Memory B cell (primary cell): ENCODE measurements around the gene DNAJC16.
A peak's percentile ranks its signal among the peaks of the same experiment; 100 is the strongest.
"Not testable (repeated sequence)": the region's sequence is repeated elsewhere in the genome, so short reads cannot be mapped to it uniquely, and the experiment has no call there.

Source experiments
- ATAC-seq: fragments of 150-1000 bp; cut with Tn5 transposase; 2 replicates; pipeline ENCODE4 v1.10.0; 2021; ENCODE audit warnings: low read depth, mild to moderate bottlenecking, moderate library complexity
- DNase-seq, 2 donors: peaks; one replicate each; pipeline ENCODE4 v3.0.0; 2022; ENCODE audit warnings: low spot score in 2 of 2
- H3K27ac Mint-ChIP-seq: one replicate; pipeline ENCODE4 v1.8.0; 2022; ENCODE audit warnings: mild to moderate bottlenecking, moderate library complexity, mixed read lengths
- H3K27me3 Mint-ChIP-seq: one replicate; pipeline ENCODE4 v1.8.0; 2022; ENCODE audit warnings: mixed read lengths
- H3K36me3 Mint-ChIP-seq: one replicate; pipeline ENCODE4 v1.8.0; 2022; ENCODE audit warnings: mild to moderate bottlenecking, mixed read lengths
- H3K4me1 Mint-ChIP-seq: one replicate; pipeline ENCODE4 v1.8.0; 2022; ENCODE audit warnings: mixed read lengths
- H3K4me3 Mint-ChIP-seq: one replicate; pipeline ENCODE4 v1.8.0; 2022; ENCODE audit warnings: mild to moderate bottlenecking, moderate library complexity, mixed read lengths
- H3K9me3 Mint-ChIP-seq: one replicate; pipeline ENCODE4 v1.8.0; 2022; ENCODE audit warnings: mixed read lengths

Gene DNAJC16

DNA sequence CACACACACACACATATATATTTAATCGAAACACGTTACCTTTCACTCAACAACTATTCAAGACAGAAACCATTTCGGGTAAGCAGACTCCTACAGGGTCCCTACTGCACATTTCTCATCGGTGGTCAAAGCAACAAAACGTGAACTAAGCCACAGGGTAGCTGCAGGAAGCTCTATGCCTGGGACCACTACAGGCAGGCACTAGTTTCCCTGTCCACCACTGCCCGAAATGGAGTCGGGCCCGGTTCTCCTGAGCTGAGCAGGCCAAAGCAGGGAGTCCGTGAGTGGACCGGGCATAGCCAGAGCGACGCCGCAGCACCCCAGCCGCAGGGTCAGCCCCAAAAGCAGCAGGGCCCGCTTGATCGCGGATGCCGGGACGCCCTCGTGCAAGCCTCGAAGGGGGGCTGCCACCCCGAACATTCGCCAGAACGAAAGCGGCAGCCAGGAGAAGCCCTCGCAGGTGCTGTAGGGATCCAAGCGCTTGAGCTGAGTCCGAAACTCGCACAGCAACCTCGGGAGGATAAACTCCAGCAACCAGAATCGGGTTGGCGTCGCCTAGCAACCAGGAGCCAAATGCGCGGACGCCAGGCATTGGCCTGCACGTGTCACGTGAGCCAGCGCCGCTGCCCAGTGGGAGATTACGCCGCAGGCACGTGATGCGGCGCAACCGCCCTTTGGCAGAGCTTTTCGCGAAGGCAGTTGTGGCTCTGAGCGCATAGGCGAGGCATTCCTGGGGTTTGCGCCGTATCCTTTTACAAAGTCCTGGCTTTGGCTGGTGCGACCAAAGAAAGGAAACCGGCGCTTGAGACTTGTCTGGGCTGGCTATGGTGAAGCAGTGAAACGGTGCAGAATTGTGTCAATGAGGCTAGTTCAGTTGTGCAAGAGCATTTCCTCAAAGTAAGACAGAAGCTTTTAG is 76.7 kb downstream of the DNAJC16 start:
- Mint-ChIP-seq H3K27ac (peak overlapping the region; percentile 86), H3K4me3 (peak overlapping the region; percentile 86), H3K36me3 (no peaks in the 10 kb centered on the region), H3K9me3 (no peaks in the 10 kb centered on the region), H3K4me1 (peaks cover 5% of the 10 kb centered on the region), H3K27me3 (no peaks in the 10 kb centered on the region)
- ATAC-seq, result peak; percentile 98
- DNase-seq, result peak; percentile 82 to 88

DNA sequence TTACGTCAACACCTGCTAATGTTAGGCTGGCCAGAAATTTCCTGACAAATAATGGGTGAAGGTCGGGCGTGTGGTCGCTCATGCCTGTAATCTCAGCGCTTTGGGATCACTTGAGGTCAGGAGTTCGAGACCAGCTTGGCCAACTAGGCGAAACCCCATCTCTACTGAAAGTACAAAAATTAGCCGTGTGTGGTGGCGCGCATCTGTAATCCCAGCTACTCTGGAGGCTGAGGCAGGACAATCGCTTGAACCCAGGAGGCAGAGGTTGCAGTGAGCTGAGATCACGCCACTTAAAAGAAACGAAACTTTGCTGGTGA is 77.3 kb downstream of the DNAJC16 start:
- H3K27me3 Mint-ChIP-seq, ATAC-seq, H3K36me3 Mint-ChIP-seq, DNase-seq, H3K4me1 Mint-ChIP-seq, H3K9me3 Mint-ChIP-seq: not testable (repeated sequence)
- Mint-ChIP-seq H3K27ac (peak overlapping the region; percentile 86), H3K4me3 (peak overlapping the region; percentile 86)

DNA sequence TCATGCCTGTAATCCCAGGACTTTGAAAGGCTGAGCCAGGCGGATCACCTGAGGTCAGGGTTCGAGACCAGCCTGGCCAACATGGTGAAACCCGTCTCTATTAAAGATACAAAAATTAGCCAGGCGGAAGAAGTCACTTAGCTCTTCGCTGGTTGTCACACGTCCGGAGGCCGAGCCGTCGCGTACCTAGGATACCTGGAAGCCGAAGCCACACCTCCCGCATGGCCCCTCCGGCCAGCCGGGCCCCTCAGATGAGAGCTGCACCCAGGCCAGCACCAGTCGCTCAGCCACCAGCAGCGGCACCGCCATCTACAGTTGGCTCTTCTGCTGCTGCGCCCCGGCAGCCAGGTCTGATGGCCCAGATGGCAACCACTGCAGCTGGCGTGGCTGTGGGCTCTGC is 77.8 kb downstream of the DNAJC16 start:
- not testable (repeated sequence) for H3K4me3 Mint-ChIP-seq, H3K27me3 Mint-ChIP-seq, H3K36me3 Mint-ChIP-seq, H3K4me1 Mint-ChIP-seq, DNase-seq, H3K27ac Mint-ChIP-seq, ATAC-seq, H3K9me3 Mint-ChIP-seq

DNA sequence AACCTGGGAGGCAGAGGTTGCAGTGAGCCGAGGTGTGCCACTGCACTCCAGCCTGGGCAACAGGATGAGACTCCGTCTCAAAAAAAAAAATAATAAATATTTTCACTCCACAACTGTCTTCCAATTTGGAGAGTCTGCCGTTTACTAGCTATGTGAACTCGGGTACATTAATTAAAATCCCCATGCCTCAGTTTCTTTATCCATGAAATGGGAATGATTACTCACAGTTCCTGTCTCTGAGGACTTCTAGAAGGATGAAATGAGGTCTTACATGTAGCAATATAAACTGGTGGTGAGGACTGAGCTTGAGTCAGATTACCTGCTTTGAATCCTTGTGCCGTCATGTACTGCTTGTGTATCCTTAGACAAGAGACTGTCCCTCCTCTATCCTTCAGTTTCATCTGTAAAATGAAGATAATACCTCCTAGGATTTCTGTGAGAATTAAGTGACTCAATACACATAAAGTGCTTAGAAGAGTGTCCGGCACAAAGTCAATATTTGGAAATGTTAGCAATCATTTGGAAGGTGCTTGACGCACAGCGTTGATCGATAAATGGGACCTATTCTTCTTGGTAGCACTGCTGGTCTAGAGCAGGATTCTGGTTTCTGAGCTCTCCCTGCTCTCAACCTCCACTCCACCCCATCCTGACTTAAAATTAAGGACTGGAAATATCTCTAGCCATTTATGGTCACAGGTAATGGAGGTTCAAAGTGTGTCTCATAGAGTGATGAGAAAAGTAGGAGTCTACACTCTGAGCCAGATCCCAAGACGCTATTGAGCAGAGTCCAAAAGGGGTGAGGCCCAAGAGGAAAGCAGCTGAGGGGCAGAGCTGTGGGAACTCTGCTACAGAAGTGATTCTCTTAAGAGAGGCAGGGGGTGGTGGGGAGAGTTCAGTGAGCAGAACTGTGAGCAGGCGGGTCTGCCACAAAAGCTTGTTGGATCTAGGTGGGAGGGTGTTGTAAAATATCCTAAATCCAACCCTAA is 79.0 kb downstream of the DNAJC16 start:
- ATAC-seq, result no peak
- DNase-seq, result no peak
- Mint-ChIP-seq H3K9me3 (no peaks in the 10 kb centered on the region), H3K4me1 (peaks cover 5% of the 10 kb centered on the region), H3K27me3 (no peaks in the 10 kb centered on the region), H3K36me3 (no peaks in the 10 kb centered on the region), H3K4me3 (no peak overlapping the region), H3K27ac (no peak overlapping the region)

DNA sequence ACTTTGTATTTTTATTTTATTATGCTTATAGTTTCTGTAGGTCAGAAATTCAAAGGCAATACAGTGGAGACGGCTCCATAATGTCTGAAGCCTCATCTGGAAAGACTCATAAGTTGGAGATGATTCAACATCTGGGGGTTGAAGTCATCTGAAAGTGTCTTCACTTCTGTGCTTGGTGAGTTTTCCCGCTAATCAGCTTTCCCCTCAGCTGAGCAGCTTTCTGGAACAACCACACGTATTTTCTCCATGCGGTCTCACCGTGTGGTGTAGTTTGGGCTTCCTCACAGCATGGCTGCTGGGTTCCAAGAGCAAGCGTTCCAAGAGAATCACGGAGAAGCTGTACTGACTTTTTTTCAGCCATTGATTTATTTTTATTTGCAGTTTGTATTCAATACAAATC is 83.0 kb downstream of the DNAJC16 start:
- Mint-ChIP-seq H3K36me3 (no peaks in the 10 kb centered on the region), H3K9me3 (no peaks in the 10 kb centered on the region), H3K27me3 (no peaks in the 10 kb centered on the region), H3K4me3 (no peak overlapping the region), H3K4me1 (no peaks in the 10 kb centered on the region), H3K27ac (no peak overlapping the region)
- DNase-seq (no peak), ATAC-seq (no peak)

DNA sequence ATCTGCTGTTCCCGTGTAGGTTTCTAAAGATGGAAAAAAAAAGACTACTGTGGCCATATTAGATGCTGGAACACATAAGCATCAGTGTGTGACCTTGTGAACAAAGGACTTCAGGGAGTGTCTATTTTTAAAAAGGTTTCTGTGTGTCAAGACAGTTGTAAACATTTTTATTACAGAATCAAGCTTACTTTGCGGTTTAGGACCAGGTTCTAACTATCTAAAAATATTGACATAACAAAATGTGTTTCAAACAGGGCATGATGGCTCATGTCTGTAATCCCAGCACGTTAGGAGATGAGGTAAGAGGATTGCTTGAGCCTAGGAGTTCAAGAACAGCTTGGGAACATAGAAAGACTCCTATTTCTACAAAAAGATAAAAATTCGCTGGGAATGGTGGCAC is 83.5 kb downstream of the DNAJC16 start:
- H3K27me3 Mint-ChIP-seq, result no peaks in the 10 kb centered on the region
- DNase-seq (no peak), ATAC-seq (no peak)
- H3K4me1 Mint-ChIP-seq, result no peaks in the 10 kb centered on the region
- H3K27ac Mint-ChIP-seq, result no peak overlapping the region
- no peak overlapping the region for H3K4me3 Mint-ChIP-seq
- no peaks in the 10 kb centered on the region for H3K9me3 Mint-ChIP-seq
- no peaks in the 10 kb centered on the region for H3K36me3 Mint-ChIP-seq

DNA sequence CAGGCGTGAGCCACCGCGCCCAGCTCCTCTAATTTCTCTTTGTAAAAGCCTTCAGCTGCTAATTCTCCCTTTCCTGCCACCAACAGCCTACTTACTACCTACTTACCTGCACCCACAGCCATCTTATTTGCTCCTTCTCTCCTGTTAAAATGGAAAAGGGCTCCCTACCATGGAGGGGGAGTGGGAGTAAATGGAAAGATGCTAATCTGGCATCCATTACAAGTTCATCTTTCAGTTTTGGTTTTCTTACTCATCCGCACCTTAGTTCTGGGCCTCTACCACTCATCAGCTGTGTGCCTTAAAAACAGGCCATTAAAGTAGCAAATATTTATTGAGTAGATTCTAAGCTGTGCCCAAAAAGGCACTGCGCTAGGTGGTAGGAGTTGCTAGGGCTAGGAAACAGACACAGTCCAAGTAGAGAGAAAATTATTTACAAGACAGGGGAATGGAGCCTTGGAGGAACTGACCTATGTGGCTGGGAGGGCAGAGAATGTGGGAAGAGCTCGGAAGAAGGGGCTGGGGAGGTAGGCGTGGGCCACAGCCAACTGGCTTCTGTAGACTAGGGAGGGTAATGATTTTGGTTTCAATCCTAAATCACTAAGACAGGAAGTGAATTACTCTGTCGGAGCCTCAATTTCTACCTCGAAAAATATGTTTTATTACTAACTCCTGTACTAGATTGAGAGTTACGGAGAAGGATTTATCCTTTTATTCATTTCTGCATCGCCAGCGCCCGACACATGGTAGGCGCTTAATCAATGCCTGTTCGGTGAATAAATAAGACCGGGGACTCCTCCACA is 89.9 kb downstream of the DNAJC16 start:
- peak overlapping the region; percentile 95 for H3K4me3 Mint-ChIP-seq
- peaks cover 26% of the 10 kb centered on the region for H3K4me1 Mint-ChIP-seq
- H3K27me3 Mint-ChIP-seq, result no peaks in the 10 kb centered on the region
- H3K27ac Mint-ChIP-seq, result peak overlapping the region; percentile 95
- no peaks in the 10 kb centered on the region for H3K36me3 Mint-ChIP-seq
- no peak for DNase-seq
- ATAC-seq, result peak; percentile 29
- no peaks in the 10 kb centered on the region for H3K9me3 Mint-ChIP-seq

DNA sequence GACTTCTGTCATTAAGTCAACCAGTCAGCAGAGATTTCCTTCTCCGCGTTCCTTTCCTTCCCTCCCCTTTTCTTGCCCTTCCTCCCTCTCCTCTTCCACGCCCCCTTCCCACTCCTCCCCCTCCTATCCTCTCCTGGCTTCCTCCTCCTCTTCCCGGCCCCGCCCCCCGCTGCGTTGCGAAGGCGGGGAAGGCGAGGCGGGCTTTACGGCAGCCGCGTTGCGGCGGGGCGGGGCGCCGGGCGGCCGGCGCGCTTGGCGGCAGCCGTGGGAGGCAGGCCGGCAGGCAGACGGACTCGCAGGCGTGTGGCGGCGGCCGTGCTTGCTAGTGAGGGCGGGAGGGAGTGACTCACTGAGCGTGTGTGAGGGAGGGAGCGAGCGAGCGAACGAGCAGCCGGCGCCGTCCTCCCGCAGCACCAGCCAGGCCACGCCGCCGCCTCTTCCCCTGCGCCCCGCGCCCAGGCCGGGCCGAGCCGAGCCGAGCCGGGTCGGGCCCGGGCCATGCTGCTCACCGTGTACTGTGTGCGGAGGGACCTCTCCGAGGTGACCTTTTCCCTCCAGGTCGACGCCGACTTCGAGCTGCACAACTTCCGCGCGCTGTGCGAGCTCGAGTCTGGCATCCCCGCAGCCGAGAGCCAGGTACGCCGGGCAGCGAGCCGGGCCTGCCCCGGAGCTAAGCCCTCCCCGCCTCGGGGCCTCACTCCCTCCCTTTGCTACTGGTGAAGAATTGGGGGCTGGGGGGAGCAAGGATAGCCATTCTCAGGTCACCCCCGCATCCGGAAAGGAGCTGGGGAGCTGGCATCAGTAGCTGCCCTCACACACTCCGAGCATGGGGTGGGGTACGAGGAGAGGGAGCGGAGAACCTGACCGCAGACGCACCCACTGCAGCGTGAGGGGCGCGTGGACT is 90.8 kb downstream of the DNAJC16 start, which contains the start of gene DDI2:
Gene DDI2 (plus strand): TSS at position 286 of the 904 bp plus-strand sequence. CDS start 213 bp downstream, at position 499.
- Mint-ChIP-seq H3K27me3 (no peaks in the 10 kb centered on the region), H3K4me1 (peaks cover 30% of the 10 kb centered on the region), H3K9me3 (no peaks in the 10 kb centered on the region), H3K27ac (peak within 1 kb of the TSS; percentile 95), H3K4me3 (peak within 1 kb of the TSS; percentile 95), H3K36me3 (peaks cover 1% of the 10 kb centered on the region)
- ATAC-seq (peak; percentile 87), DNase-seq (peak; percentile 83 to 84)

DNA sequence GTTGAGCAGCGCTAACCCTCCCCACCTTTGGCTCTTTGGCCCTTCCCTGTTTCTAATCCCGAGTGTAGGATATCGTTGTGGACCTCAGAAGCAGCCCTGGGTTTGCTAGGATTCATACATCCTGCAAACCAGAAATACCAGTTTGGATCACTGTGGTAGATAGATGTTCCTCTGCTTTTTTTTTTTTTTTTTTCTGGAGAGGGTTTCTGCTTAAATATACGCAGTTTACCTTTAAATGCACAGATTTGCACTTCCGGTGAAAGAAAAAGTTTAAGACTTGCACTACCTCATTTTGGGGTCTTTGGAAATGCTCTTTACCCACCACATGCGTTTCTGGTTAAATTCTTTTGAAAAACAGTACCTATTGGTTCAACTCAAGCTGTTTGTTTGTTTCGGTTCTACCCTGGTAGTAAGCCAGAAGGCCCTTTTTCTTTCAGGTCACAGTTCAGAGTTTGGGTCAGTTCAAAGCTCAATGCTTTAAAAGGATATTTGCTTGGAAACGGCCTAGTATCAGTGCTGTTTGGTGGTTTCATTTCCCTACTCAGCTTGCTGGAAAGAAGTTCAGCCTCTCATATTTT is 91.5 kb downstream of the DNAJC16 start:
- H3K4me3 Mint-ChIP-seq, result peak overlapping the region; percentile 95
- no peaks in the 10 kb centered on the region for H3K27me3 Mint-ChIP-seq
- H3K27ac Mint-ChIP-seq, result peak overlapping the region; percentile 95
- H3K36me3 Mint-ChIP-seq, result peaks cover 5% of the 10 kb centered on the region
- no peaks in the 10 kb centered on the region for H3K9me3 Mint-ChIP-seq
- ATAC-seq, result peak; percentile 21
- no peak for DNase-seq
- H3K4me1 Mint-ChIP-seq, result peaks cover 35% of the 10 kb centered on the region

DNA sequence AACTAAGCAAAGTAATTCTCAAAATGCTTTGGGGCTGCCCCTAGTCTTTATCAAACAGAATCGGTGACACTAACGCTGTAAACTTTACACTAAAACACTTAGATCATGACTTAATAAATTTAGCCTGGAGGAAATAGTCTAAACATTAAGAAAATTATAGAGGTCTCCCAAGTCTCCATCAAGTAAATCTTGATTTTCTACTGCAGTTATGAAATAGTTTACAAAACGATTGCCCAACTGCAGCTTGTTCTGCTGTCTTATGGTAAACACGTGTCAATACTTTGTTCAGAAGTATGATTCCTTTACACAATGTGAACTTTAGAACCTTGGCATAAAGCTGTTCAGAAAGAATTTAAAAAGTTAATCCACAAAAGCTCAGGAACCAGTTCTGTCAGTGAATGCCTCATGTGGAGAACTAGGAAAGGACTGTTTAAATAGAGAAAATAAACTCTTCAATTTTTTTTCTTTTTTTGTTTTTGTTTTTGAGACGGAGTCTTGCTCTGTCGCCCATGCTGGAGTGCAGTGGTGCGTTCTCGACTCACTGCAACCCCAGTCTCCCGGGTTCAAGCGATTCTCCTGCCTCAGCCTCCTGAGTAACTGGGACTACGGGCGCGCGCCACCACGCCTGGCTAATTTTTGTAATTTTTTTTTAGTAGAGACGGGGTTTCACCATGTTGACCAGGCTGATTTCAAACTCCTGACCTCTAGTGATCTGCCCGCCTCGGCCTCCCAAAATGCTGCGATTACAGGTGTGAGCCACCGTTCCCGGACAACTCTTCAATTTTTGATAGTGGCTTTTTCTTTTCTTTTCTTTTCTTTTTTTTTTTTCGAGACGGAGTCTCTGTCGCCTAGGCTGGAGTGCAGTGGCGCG is 92.2 kb downstream of the DNAJC16 start:
- Mint-ChIP-seq H3K4me3 (peak overlapping the region; percentile 95), H3K9me3 (no peaks in the 10 kb centered on the region), H3K27me3 (no peaks in the 10 kb centered on the region), H3K4me1 (peaks cover 35% of the 10 kb centered on the region), H3K36me3 (peaks cover 5% of the 10 kb centered on the region), H3K27ac (peak overlapping the region; percentile 95)
- ATAC-seq, result no peak
- no peak for DNase-seq

DNA sequence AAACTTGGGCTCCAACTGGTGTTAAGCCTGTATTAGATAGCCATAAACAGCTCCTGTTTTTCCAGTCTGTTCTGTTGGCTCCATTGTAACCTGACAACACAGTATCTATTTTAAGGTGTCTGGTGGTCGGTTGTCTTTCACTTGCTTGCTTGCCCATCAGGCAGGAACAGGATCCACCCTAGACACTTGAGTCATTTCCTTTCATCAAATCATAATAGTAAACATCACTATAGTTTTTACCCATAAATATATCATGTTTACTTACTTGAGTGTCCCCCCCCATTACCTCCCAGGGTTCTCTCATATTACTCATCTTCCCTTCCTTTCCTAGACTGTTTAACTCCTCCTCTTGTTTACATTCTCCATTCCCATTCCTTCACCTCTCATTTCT is 93.5 kb downstream of the DNAJC16 start:
- H3K4me1 Mint-ChIP-seq, result peaks cover 38% of the 10 kb centered on the region
- no peaks in the 10 kb centered on the region for H3K9me3 Mint-ChIP-seq
- no peak for DNase-seq
- no peak overlapping the region for H3K27ac Mint-ChIP-seq
- H3K36me3 Mint-ChIP-seq, result peaks cover 5% of the 10 kb centered on the region
- peak overlapping the region; percentile 10 for H3K4me3 Mint-ChIP-seq
- no peak for ATAC-seq
- no peaks in the 10 kb centered on the region for H3K27me3 Mint-ChIP-seq
